ENCODE measurements around the gene DMXL1. TPM values are rescaled to one million over a fixed set of nuclear protein-coding genes. Genes with fewer than 3 reads are reported as not detected.
"Not testable (repeated sequence)": the region's sequence is repeated elsewhere in the genome, so short reads cannot be mapped to it uniquely, and the experiment has no call there.

DMXL1 gene
- total and polyA plus RNA-seq, 2 donors = 24.6 to 31.4 TPM

DNA sequence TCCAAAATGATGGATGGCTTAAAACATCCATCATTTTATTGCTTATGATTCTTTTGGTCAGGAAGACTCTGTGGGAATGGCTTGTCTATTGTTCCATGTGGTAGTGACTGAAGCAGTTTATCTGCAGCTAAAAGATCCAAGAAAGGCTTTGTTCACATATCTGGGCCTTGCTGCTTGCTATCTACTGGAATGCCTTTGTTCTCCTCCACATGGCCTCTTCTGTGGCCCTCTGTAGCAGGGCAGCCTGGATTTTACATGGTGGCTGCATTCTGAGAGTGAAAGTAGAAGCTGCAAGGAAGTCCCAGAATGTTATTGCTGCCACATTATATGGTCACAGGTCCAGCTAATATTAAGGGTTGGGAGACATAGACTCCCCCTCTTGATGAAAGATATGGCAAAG, 35.1 kb downstream of the DMXL1 start:
- Histone ChIP-seq H3K4me3 (ENCODE audit: low read length in 2 of 2) (no peak overlapping the region), H3K4me1 (ENCODE audit: control insufficient read depth in 2 of 2, insufficient read depth in 2 of 2, low read length in 2 of 2) (no peaks in the 10 kb centered on the region), H3K27ac (ENCODE audit: low read depth in 1 of 2, low read length in 1 of 2) (no peak overlapping the region), H3K9me3 (ENCODE audit: control insufficient read depth in 2 of 2, insufficient read depth in 1 of 2, low read length in 1 of 2) (no peaks in the 10 kb centered on the region), H3K27me3 (ENCODE audit: control insufficient read depth in 2 of 2, insufficient read depth in 1 of 2, low read length in 1 of 2) (no peaks in the 10 kb centered on the region), H3K36me3 (ENCODE audit: control insufficient read depth in 2 of 2, insufficient read depth in 2 of 2, low read length in 1 of 2) (peaks cover 0 to 10% of the 10 kb centered on the region in 2 donors)
- DNase-seq (ENCODE audit: low read depth in 6 of 9, low spot score in 9 of 9) = no peak

DNA sequence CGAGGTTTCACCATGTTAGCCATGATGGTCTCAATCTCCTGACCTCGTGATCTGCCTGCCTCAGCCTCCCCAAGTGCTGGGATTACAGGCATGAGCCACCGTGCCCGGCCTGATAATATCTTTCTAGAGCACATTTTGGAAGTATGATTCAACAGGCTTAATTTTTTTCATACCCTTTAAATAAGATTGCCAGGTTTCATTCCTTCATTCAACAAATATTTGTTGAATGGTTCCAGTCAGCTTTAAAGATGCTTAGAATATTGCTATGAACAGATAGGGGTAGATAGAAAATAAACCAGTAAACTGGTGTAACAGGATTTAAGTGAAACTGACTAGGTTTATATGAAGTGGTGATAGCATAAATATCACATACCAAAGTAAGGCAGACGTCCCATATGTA, 41.3 kb downstream of the DMXL1 start:
- no peak for DNase-seq (ENCODE audit: low read depth in 6 of 9, low spot score in 9 of 9)
- Histone ChIP-seq H3K4me3 (ENCODE audit: low read length in 2 of 2) (no peak overlapping the region), H3K9me3 (ENCODE audit: control insufficient read depth in 2 of 2, insufficient read depth in 1 of 2, low read length in 1 of 2) (no peaks in the 10 kb centered on the region), H3K36me3 (ENCODE audit: control insufficient read depth in 2 of 2, insufficient read depth in 2 of 2, low read length in 1 of 2) (peaks cover 9 to 11% of the 10 kb centered on the region in 2 donors), H3K27ac (ENCODE audit: low read depth in 1 of 2, low read length in 1 of 2) (no peak overlapping the region), H3K27me3 (ENCODE audit: control insufficient read depth in 2 of 2, insufficient read depth in 1 of 2, low read length in 1 of 2) (no peaks in the 10 kb centered on the region), H3K4me1 (ENCODE audit: control insufficient read depth in 2 of 2, insufficient read depth in 2 of 2, low read length in 2 of 2) (no peaks in the 10 kb centered on the region)
- 97% methylated on average over 5 of the region's 5 CpGs for WGBS

DNA sequence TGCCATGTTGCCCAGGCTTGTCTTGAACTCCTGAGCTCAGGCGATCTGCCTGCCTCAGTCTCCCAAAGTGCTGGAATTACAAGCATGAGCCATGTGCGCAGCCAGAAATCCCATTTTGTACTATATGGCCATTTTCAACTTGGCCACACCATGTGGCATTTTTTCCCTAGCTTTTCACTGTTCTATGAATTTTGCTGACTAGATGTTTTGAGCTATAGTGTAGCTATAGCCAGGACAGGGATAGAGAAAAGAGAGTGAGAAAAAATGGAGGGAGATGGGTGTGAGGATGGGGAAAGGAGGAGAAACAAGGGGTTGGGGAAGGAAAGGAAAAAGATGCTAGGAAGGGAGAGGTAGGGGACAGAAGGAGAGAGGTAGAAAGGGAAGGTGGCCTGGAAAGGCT, 46.4 kb downstream of the DMXL1 start:
- Histone ChIP-seq H3K36me3 (ENCODE audit: control insufficient read depth in 2 of 2, insufficient read depth in 2 of 2, low read length in 1 of 2) (peaks cover 16 to 23% of the 10 kb centered on the region in 2 donors), H3K4me1 (ENCODE audit: control insufficient read depth in 2 of 2, insufficient read depth in 2 of 2, low read length in 2 of 2) (no peaks in the 10 kb centered on the region), H3K4me3 (ENCODE audit: low read length in 2 of 2) (no peak overlapping the region), H3K9me3 (ENCODE audit: control insufficient read depth in 2 of 2, insufficient read depth in 1 of 2, low read length in 1 of 2) (no peaks in the 10 kb centered on the region), H3K27ac (ENCODE audit: low read depth in 1 of 2, low read length in 1 of 2) (no peak overlapping the region), H3K27me3 (ENCODE audit: control insufficient read depth in 2 of 2, insufficient read depth in 1 of 2, low read length in 1 of 2) (no peaks in the 10 kb centered on the region)
- no peak for DNase-seq (ENCODE audit: low read depth in 6 of 9, low spot score in 9 of 9)
- 98% methylated on average over 2 of the region's 2 CpGs for WGBS

DNA sequence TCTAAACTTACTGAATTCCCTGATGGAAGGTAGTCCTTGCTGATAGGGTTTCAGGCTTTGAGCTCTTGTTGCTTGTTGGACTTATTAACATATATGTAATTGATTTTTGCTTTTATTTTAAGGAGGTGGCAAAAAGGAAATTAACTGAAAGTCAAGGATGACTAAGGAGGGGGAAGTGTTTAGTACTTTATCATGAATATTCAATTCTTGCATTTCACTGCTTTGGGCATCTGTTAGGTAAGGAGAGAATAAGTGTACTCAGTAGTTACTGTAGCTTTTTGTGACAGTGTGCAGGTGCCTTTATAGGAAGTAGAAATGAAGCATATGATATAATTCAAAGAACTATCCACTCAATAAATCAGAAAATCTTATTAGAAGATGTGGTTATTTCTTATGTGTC, 47.1 kb downstream of the DMXL1 start:
- no peak for DNase-seq (ENCODE audit: low read depth in 6 of 9, low spot score in 9 of 9)
- Histone ChIP-seq H3K27me3 (ENCODE audit: control insufficient read depth in 2 of 2, insufficient read depth in 1 of 2, low read length in 1 of 2) (no peaks in the 10 kb centered on the region), H3K27ac (ENCODE audit: low read depth in 1 of 2, low read length in 1 of 2) (no peak overlapping the region), H3K36me3 (ENCODE audit: control insufficient read depth in 2 of 2, insufficient read depth in 2 of 2, low read length in 1 of 2) (peaks cover 16 to 19% of the 10 kb centered on the region in 2 donors), H3K4me3 (ENCODE audit: low read length in 2 of 2) (no peak overlapping the region), H3K4me1 (ENCODE audit: control insufficient read depth in 2 of 2, insufficient read depth in 2 of 2, low read length in 2 of 2) (no peaks in the 10 kb centered on the region), H3K9me3 (ENCODE audit: control insufficient read depth in 2 of 2, insufficient read depth in 1 of 2, low read length in 1 of 2) (peaks cover 0 to 6% of the 10 kb centered on the region in 2 donors)

DNA sequence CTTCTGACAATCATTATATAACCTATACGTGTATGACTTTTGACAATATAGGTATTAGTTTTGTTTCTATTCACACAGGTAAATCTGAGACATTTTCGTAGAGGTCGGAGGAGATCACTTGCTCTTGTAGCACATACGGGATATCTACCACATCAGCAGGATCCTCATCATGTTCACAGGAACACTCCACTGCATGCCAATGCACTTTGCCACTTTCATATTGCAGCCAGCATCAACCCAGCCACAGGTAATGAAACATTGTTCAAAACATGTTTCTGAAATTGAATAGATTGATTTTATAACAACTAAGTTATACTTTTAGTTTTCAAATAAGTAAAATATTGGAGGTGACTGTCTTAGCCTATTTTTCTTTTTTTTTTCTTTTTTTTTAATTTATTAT, 50.0 kb downstream of the DMXL1 start:
- H3K9me3 ChIP-seq (ENCODE audit: control insufficient read depth in 2 of 2, insufficient read depth in 1 of 2, low read length in 1 of 2) = peaks cover 0 to 7% of the 10 kb centered on the region in 2 donors
- no peaks in the 10 kb centered on the region for H3K27me3 ChIP-seq (ENCODE audit: control insufficient read depth in 2 of 2, insufficient read depth in 1 of 2, low read length in 1 of 2)
- 99% methylated on average over 4 of the region's 4 CpGs for WGBS
- no peaks in the 10 kb centered on the region for H3K4me1 ChIP-seq (ENCODE audit: control insufficient read depth in 2 of 2, insufficient read depth in 2 of 2, low read length in 2 of 2)
- H3K4me3 ChIP-seq (ENCODE audit: low read length in 2 of 2) = no peak overlapping the region
- no peak for DNase-seq (ENCODE audit: low read depth in 6 of 9, low spot score in 9 of 9)
- no peak overlapping the region for H3K27ac ChIP-seq (ENCODE audit: low read depth in 1 of 2, low read length in 1 of 2)
- peaks cover 16 to 19% of the 10 kb centered on the region in 2 donors for H3K36me3 ChIP-seq (ENCODE audit: control insufficient read depth in 2 of 2, insufficient read depth in 2 of 2, low read length in 1 of 2)

DNA sequence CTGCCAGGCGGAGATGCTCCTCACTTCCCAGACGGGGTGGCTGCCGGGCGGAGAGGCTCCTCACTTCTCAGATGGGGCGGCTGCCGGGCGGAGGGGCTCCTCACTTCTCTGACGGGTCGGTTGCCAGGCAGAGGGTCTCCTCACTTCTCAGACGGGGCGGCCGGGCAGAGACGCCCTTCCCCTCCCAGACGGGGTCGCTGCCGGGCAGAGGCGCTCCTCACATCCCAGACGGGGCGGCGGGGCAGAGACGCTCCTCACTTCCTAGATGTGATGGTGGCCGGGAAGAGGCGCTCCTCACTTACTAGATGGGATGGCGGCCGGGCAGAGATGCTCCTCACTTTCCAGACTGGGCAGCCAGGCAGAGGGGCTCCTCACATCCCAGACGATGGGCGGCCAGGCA, 51.6 kb downstream of the DMXL1 start:
- not testable (repeated sequence) for H3K9me3 ChIP-seq (ENCODE audit: control insufficient read depth in 2 of 2, insufficient read depth in 1 of 2, low read length in 1 of 2); H3K36me3 ChIP-seq (ENCODE audit: control insufficient read depth in 2 of 2, insufficient read depth in 2 of 2, low read length in 1 of 2); DNase-seq (ENCODE audit: low read depth in 6 of 9, low spot score in 9 of 9); H3K4me1 ChIP-seq (ENCODE audit: control insufficient read depth in 2 of 2, insufficient read depth in 2 of 2, low read length in 2 of 2); H3K27ac ChIP-seq (ENCODE audit: low read depth in 1 of 2, low read length in 1 of 2); H3K4me3 ChIP-seq (ENCODE audit: low read length in 2 of 2); H3K27me3 ChIP-seq (ENCODE audit: control insufficient read depth in 2 of 2, insufficient read depth in 1 of 2, low read length in 1 of 2)
- WGBS = 94% methylated on average over 27 of the region's 27 CpGs

DNA sequence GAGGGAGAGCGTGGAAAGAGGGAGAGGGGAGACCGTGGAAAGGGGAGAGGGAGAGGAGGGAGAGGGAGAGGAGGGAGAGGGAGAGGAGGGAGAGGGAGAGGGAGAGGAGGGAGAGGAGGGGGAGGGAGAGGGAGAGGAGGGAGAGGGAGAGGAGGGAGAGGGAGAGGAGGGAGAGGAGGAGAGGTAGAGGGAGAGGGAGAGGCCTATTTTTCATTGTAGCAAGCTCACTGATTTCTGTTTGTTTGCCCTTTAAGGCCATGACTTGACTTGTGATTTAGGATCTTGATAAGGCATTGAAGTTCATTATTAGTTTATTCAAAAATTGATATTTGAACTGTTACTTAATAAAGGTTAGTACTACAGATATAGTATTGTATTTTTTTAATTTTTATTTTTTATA, 52.4 kb downstream of the DMXL1 start:
- H3K27me3 ChIP-seq (ENCODE audit: control insufficient read depth in 2 of 2, insufficient read depth in 1 of 2, low read length in 1 of 2) = no peaks in the 10 kb centered on the region
- no peak for DNase-seq (ENCODE audit: low read depth in 6 of 9, low spot score in 9 of 9)
- H3K36me3 ChIP-seq (ENCODE audit: control insufficient read depth in 2 of 2, insufficient read depth in 2 of 2, low read length in 1 of 2) = peaks cover 8 to 10% of the 10 kb centered on the region in 2 donors
- H3K4me1 ChIP-seq (ENCODE audit: control insufficient read depth in 2 of 2, insufficient read depth in 2 of 2, low read length in 2 of 2) = no peaks in the 10 kb centered on the region
- H3K27ac ChIP-seq (ENCODE audit: low read depth in 1 of 2, low read length in 1 of 2) = no peak overlapping the region
- no peak overlapping the region for H3K4me3 ChIP-seq (ENCODE audit: low read length in 2 of 2)
- 100% methylated on average over 2 of the region's 2 CpGs for WGBS
- peaks cover 0 to 7% of the 10 kb centered on the region in 2 donors for H3K9me3 ChIP-seq (ENCODE audit: control insufficient read depth in 2 of 2, insufficient read depth in 1 of 2, low read length in 1 of 2)

DNA sequence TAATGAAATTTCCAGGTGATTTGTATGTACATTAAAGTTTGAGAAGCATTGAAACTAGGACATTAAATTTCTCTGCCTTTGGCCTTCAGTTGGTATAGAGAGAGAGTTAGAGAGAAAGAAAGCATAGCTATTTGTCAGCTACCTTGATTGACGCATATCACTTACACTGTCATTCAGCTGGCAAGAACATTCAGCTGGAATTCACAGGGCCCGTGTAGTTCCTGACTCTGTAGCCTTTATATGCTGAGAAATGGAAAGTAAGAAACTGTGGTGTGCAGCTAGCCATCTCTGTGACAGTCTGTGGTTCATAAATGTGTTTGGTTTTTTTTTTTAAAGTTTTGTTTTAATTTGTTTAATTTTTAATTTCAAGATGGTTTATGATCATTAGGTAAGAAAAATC, 58.9 kb downstream of the DMXL1 start:
- Histone ChIP-seq H3K27me3 (ENCODE audit: control insufficient read depth in 2 of 2, insufficient read depth in 1 of 2, low read length in 1 of 2) (no peaks in the 10 kb centered on the region), H3K27ac (ENCODE audit: low read depth in 1 of 2, low read length in 1 of 2) (no peak overlapping the region), H3K4me3 (ENCODE audit: low read length in 2 of 2) (no peak overlapping the region), H3K9me3 (ENCODE audit: control insufficient read depth in 2 of 2, insufficient read depth in 1 of 2, low read length in 1 of 2) (no peaks in the 10 kb centered on the region), H3K4me1 (ENCODE audit: control insufficient read depth in 2 of 2, insufficient read depth in 2 of 2, low read length in 2 of 2) (no peaks in the 10 kb centered on the region), H3K36me3 (ENCODE audit: control insufficient read depth in 2 of 2, insufficient read depth in 2 of 2, low read length in 1 of 2) (peaks cover 11 to 31% of the 10 kb centered on the region in 2 donors)
- 96% methylated on average over 2 of the region's 2 CpGs for WGBS
- DNase-seq (ENCODE audit: low read depth in 6 of 9, low spot score in 9 of 9) = no peak

DNA sequence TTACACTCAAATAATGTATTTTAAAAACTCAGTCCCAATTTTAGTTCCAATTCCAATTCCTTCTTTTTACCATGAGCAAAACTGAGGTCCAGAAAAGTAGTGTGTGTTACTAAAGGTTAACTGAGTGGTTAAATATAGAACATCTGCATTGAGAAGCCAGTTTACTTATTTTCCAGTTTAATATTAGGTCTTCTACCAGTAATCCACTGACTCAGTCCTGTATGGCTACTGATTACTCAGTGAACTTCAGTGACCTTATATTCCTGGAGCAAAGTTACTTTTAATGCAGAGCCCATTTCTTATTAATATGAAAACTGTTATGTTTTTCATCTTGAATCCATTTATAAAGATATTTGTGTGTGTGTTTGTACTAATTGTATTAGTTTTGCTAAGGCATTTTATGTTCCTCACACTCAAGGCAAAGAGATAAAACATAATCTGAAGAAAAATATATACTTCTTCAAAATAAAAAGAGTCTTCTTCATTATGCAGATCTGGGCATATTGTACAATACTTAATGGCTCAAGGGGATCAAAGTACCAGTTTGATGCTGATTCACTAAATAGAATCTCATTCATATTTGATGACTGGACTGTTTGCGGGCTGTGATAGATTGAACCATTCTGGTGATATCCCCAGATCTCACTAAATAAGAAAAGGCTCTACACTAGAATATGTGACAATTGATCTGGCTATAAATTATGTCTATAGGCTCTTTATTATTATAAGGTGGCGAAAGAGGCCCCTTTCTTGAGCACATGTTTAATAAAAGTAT, 60.8 kb downstream of the DMXL1 start:
- Histone ChIP-seq H3K4me1 (ENCODE audit: control insufficient read depth in 2 of 2, insufficient read depth in 2 of 2, low read length in 2 of 2) (no peaks in the 10 kb centered on the region), H3K4me3 (ENCODE audit: low read length in 2 of 2) (no peak overlapping the region), H3K27me3 (ENCODE audit: control insufficient read depth in 2 of 2, insufficient read depth in 1 of 2, low read length in 1 of 2) (no peaks in the 10 kb centered on the region), H3K9me3 (ENCODE audit: control insufficient read depth in 2 of 2, insufficient read depth in 1 of 2, low read length in 1 of 2) (peaks cover 3 to 5% of the 10 kb centered on the region in 2 donors), H3K36me3 (ENCODE audit: control insufficient read depth in 2 of 2, insufficient read depth in 2 of 2, low read length in 1 of 2) (peaks cover 24 to 40% of the 10 kb centered on the region in 2 donors), H3K27ac (ENCODE audit: low read depth in 1 of 2, low read length in 1 of 2) (no peak overlapping the region)
- 99% methylated on average over 2 of the region's 2 CpGs for WGBS
- no peak for DNase-seq (ENCODE audit: low read depth in 6 of 9, low spot score in 9 of 9)
